Mucosa of descending colon (tissue), 3 donors: ENCODE measurements around the gene UBR3. TPM values are rescaled to one million over a fixed set of nuclear protein-coding genes. Genes with fewer than 3 reads are reported as not detected.
"Not testable (repeated sequence)": the region's sequence is repeated elsewhere in the genome, so short reads cannot be mapped to it uniquely, and the experiment has no call there.

Experiments
- ATAC-seq: fragments of 200-7000 bp; cut with Tn5 transposase; one replicate; pipeline ENCODE4 v1.9.1; 2020; ENCODE audit warnings: mild to moderate bottlenecking, moderate library complexity
- DNase-seq, 3 donors: peaks; one replicate each; pipeline ENCODE4 v3.0.0-alpha.2; 2020
- H3K36me3 ChIP-seq: fragments of 200-600 bp; one replicate; pipeline ENCODE4 v1.8.0; 2021; ENCODE audit warnings: low read depth, mild to moderate bottlenecking
- H3K4me1 ChIP-seq: fragments of 200-600 bp; one replicate; pipeline ENCODE4 v1.8.0; 2021; ENCODE audit warnings: low read depth, mild to moderate bottlenecking
- H3K4me3 ChIP-seq: fragments of 200-600 bp; one replicate; pipeline ENCODE4 v1.8.0; 2021; ENCODE audit warnings: mild to moderate bottlenecking
- H3K9me3 ChIP-seq: fragments of 200-600 bp; one replicate; pipeline ENCODE4 v1.8.0; 2021; ENCODE audit warnings: mild to moderate bottlenecking
- CTCF ChIP-seq: fragments of 200-600 bp; IDR thresholded peaks from one replicate; pipeline ENCODE4 v1.8.0; 2022; ENCODE audit warnings: antibody characterized with exemption, mild to moderate bottlenecking
- intact Hi-C, 2 donors: fragments of 100-400 bp; cut with DNase I in 1 of 2; cut with micrococcal nuclease in 1 of 2; formaldehyde crosslinking; loops; one replicate each; pipeline versions ENCODE4 v1.11.0 to v1.11.1; 2022; cut with DNase I, micrococcal nuclease
- total RNA-seq, 3 donors: library from RNA; stranded (reverse); fragmentation: NEBNext Ultra II Directional in 2 of 3; extraction: Animal tissue kit (Norgen Biotek cat#: 25700) in 2 of 3; gene quantifications; one replicate each; pipeline versions ENCODE4 v1.2.1 to v1.2.4, GENCODE V29; 2021 to 2023
- donor health status: DM: no; HTN: no; CAD: no; lungs with moderate emphysema.
- donor health status: DM: no; HTN: no; CAD: no.
- donor health status: DM: no; HTN: yes; CAD: no.

The UBR3 gene
- total RNA-seq, 3 donors from 2014 or later: 32.5 to 65.8 (median 39.6) TPM

DNA sequence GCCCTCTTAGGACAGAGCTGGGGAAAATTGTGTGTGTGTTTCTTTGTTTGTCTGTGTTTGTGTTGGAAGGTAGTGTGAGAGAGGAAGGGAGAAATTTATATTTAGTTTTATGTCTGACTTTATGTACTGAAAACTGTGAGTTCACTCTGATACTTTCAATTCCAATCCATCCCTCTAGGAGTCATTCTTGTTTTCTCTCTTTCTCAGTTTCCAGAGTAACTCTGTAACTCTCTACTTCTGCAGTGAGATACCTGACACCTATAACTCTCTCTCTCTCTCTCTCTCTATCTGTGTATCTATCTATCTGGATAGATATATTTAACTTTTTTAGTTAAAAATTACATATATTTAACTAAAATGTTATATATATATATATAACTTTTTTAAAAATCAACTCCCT lies 128.7 kb downstream of the UBR3 start:
- Histone ChIP-seq H3K36me3 (no peaks in the 10 kb centered on the region), H3K9me3 (no peaks in the 10 kb centered on the region), H3K4me1 (no peaks in the 10 kb centered on the region), H3K4me3 (no peak overlapping the region)
- no peak for DNase-seq
- no peak for TF ChIP-seq CTCF
- no peak for ATAC-seq
- intact Hi-C loops: no loop called here

- H3K4me3 ChIP-seq, H3K4me1 ChIP-seq, H3K36me3 ChIP-seq, DNase-seq, H3K9me3 ChIP-seq, ATAC-seq, intact Hi-C loops: not testable (repeated sequence)
Observed at GRCh38 chr2:169957219-169957618, 130.0 kb downstream of the UBR3 start.

DNA sequence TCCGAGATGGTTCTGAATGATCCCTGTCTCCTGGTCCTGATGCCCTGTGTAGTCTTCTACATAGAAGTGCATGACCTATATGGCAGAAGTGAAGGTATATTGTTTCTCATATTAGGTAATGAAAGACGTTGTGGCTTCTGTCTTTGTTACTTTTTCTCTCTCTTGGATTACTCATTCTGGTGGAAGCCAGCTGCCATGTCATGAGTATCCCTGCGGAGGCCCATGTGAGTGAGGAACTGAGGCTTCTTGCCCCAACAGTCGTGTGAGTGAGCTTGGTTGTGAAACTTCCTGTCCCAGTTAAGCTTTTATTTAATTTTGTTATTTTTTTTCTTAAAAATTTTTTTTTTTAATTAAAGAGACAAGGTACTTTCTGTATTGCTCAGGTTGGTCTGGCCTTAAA lies 134.7 kb downstream of the UBR3 start:
- intact Hi-C loops: no loop called here
- Histone ChIP-seq H3K4me1 (peaks cover 3% of the 10 kb centered on the region), H3K4me3 (no peak overlapping the region), H3K9me3 (no peaks in the 10 kb centered on the region), H3K36me3 (no peaks in the 10 kb centered on the region)
- TF ChIP-seq CTCF: no peak
- ATAC-seq (no peak), DNase-seq (no peak)

- no peaks in the 10 kb centered on the region for H3K36me3 ChIP-seq
- ATAC-seq (no peak), DNase-seq (no peak)
- peaks cover 3% of the 10 kb centered on the region for H3K4me1 ChIP-seq
- intact Hi-C loops: no loop called here
- H3K4me3 ChIP-seq: no peak overlapping the region
- no peaks in the 10 kb centered on the region for H3K9me3 ChIP-seq
- no peak for TF ChIP-seq CTCF
Observed at GRCh38 chr2:169963786-169964185, 136.5 kb downstream of the UBR3 start.

GRCh38 chr2:169964740-169965139 lies 137.5 kb downstream of the UBR3 start:
- no peak overlapping the region for H3K4me3 ChIP-seq
- DNase-seq (peak in 1 of 3 donors; percentile 13), ATAC-seq (peak; percentile 80)
- no peak for TF ChIP-seq CTCF
- peaks cover 3% of the 10 kb centered on the region for H3K4me1 ChIP-seq
- intact Hi-C loops: no loop called here
- peaks cover 4% of the 10 kb centered on the region for H3K9me3 ChIP-seq
- no peaks in the 10 kb centered on the region for H3K36me3 ChIP-seq

DNA sequence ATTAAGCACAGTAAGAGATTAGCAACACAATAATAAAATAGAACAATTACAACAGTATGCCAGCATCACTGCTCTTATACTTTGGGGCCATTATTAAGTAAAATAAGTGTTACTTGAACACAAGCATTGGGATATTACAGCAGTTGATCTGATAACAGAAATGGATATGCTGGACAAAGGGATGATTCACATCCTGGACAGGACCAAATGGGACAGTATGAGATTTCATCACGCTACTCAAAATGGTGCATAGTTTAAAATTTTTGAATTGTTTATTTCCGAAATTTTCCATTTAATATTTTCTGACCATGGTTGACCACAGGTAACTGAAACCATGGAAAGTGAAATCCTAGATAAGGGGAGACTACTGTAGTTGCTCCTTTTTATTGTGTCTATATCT lies 138.2 kb downstream of the UBR3 start:
- peaks cover 4% of the 10 kb centered on the region for H3K9me3 ChIP-seq
- peaks cover 3% of the 10 kb centered on the region for H3K4me1 ChIP-seq
- H3K36me3 ChIP-seq: no peaks in the 10 kb centered on the region
- no peak for TF ChIP-seq CTCF
- intact Hi-C loops: no loop called here
- no peak overlapping the region for H3K4me3 ChIP-seq
- DNase-seq (no peak), ATAC-seq (no peak)
